ENCODE data around the gene EFHC1. TPM values are rescaled to one million over a fixed set of nuclear protein-coding genes. Genes with fewer than 3 reads are reported as not detected.

EFHC1 gene
- polyA plus RNA-seq, 1 experiment: 59.8 TPM

DNA sequence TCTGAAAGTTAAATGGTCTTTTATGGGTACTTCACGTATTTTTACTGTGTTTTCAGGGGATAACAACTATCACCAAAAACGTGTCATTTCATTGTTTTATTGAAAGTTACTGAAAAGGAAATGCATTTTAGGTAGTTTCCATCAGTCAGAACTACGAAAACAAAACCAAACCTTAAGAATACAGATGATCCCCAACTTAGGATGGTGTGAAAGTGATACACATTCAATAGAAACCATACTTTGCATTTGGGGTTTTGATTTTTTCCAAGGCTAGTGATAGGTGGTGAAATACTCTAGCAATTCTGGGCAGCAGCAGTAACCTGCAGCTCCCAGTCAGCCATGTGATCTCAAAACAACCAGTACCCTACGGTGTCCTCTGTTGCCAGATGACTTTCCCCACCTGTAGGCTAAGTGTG, 25.9 kb upstream of the EFHC1 start:
- Histone ChIP-seq H3K27ac (ENCODE audit: low read depth, low read length) (no peak overlapping the region), H3K27me3 (ENCODE audit: control insufficient read depth, insufficient read depth, low read length) (no peaks in the 10 kb centered on the region), H3K4me3 (ENCODE audit: low read depth, low read length) (no peak overlapping the region), H3K9me3 (ENCODE audit: control insufficient read depth, insufficient read depth, low read length) (no peaks in the 10 kb centered on the region)
- TF ChIP-seq, protein P1, sequence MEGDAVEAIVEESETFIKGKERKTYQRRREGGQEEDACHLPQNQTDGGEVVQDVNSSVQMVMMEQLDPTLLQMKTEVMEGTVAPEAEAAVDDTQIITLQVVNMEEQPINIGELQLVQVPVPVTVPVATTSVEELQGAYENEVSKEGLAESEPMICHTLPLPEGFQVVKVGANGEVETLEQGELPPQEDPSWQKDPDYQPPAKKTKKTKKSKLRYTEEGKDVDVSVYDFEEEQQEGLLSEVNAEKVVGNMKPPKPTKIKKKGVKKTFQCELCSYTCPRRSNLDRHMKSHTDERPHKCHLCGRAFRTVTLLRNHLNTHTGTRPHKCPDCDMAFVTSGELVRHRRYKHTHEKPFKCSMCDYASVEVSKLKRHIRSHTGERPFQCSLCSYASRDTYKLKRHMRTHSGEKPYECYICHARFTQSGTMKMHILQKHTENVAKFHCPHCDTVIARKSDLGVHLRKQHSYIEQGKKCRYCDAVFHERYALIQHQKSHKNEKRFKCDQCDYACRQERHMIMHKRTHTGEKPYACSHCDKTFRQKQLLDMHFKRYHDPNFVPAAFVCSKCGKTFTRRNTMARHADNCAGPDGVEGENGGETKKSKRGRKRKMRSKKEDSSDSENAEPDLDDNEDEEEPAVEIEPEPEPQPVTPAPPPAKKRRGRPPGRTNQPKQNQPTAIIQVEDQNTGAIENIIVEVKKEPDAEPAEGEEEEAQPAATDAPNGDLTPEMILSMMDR (IDR thresholded peaks at IDR 0.05; ENCODE audit: low read depth, low read length): no peak
- no peak for DNase-seq (ENCODE audit: low read depth, low spot score)
- ChIA-PET POLR2A (no interaction called here), CTCF (no interaction called here)

DNA sequence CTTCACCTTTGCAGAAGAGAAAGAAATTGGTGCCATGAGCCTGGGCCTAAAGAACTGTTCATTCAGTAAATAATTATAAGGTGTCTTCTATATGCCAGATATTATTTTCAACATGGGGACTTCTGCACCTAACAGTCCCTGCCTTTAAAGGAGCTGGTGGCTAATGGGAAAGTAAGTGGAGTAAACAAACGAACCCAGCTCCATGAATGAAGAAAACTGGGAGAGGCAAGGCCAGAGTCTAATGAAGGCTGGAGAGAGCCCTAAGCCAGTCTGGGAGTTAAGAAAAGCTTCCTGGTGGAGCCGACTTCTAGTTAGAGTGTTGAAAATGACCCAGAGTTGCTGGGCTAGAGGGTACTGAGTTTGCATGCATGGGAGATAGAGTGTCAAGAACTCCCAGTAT, 24.2 kb upstream of the EFHC1 start:
- ChIA-PET POLR2A (no interaction called here), CTCF (interaction anchor here (0.8 to 10.9 kb wide), 2 partner anchors 110 to 256 kb away, joined by 4 to 214 read pairs; partner anchors contain the start of gene MCM3)
- no peak for DNase-seq (ENCODE audit: low read depth, low spot score)
- no peaks in the 10 kb centered on the region for H3K9me3 ChIP-seq (ENCODE audit: control insufficient read depth, insufficient read depth, low read length)
- no peak overlapping the region for H3K4me3 ChIP-seq (ENCODE audit: low read depth, low read length)
- H3K27me3 ChIP-seq (ENCODE audit: control insufficient read depth, insufficient read depth, low read length): no peaks in the 10 kb centered on the region
- H3K27ac ChIP-seq (ENCODE audit: low read depth, low read length): no peak overlapping the region
- TF ChIP-seq, protein P1 (IDR thresholded peaks at IDR 0.05; ENCODE audit: low read depth, low read length): no peak

DNA sequence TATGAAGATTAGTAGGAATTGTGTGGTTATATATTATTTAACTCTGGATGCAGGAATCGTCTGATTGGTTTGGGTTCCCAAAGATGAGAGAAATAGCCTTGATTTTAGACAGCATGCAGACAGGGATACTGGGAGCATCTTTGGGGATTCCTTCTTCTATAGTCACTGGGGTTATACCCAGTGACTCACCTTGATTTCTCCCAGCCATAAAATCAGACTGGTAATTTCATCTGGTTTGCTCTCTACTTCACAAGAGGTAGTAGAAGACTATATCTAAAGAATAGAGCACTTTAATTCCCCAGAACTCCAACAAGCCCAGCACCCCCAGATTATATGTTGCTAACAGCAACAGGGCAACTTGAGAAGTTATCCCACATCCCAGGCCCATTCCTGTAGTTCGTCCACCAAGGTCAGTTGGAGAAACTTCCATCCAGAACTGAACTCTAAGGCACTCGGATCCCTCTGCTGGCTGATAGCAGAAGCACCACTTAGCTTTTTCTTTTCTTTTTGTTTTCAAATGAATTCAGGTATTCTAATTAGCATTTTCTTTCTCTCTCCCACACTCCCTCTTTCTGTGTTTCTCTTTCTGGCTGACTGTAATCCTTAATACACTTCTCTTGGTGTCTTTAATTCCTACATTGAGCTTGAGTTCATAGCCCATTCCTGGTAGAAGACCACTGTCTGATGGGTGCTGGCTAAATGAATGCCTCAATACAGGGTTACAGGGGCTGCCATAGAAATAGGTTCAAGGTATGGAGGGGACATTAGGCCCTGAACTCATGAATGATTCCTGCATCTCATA, 20.4 kb upstream of the EFHC1 start:
- DNase-seq (ENCODE audit: low read depth, low spot score): no peak
- H3K9me3 ChIP-seq (ENCODE audit: control insufficient read depth, insufficient read depth, low read length): no peaks in the 10 kb centered on the region; the same call in 1 of the 2 replicates
- no peak overlapping the region for H3K4me3 ChIP-seq (ENCODE audit: low read depth, low read length)
- no peak overlapping the region for H3K27ac ChIP-seq (ENCODE audit: low read depth, low read length)
- POLR2A ChIA-PET: interaction anchor here (0.6 to 1.0 kb wide), 2 partner anchors 38 to 243 kb away, joined by 3 to 4 read pairs; partner anchors contain the start of gene PAQR8
- TF ChIP-seq, protein P1 (IDR thresholded peaks at IDR 0.05; ENCODE audit: low read depth, low read length): peak; percentile 95
- CTCF ChIA-PET: interaction anchor here (0.5 to 10.9 kb wide), 46 partner anchors 9 to 472 kb away, joined by 3 to 214 read pairs (median 4); partner anchors contain the start of gene MCM3
- H3K27me3 ChIP-seq (ENCODE audit: control insufficient read depth, insufficient read depth, low read length): no peaks in the 10 kb centered on the region

DNA sequence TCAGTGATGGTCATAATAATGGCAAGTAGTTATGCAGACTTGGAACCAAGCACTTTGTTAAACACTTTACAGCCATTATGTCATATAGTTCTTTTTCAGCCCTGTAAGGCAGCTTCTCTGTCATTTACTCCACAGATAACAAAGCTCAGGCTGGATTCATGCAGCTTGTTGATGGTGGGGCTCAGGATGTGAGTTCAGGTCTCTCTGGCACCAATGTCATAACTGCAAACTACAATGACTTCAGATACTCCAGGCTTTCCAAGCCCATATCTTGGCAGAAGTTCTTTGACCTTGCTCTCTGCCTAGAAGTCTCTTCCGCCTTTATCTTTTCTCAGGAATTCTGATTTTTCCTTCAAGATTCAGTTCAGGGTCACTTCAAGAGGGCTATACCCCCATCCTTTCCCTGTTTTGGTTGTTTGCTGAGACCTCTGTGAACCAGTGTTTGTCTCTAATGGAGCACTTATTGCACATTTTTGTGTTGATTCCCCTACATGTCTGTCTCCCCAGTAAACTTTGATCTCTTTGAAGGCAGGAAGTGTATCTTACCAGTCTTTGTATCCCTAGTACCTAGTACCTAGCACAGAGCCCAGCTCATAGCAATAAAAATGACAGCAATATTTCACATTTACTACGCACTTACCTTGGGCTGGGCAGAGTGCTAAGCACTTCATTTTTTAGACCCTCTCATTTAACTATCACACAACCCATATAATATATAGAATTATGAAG, 19.7 kb upstream of the EFHC1 start:
- Histone ChIP-seq H3K4me3 (ENCODE audit: low read depth, low read length) (no peak overlapping the region), H3K27me3 (ENCODE audit: control insufficient read depth, insufficient read depth, low read length) (no peaks in the 10 kb centered on the region), H3K9me3 (ENCODE audit: control insufficient read depth, insufficient read depth, low read length) (no peaks in the 10 kb centered on the region; the same call in 1 of the 2 replicates), H3K27ac (ENCODE audit: low read depth, low read length) (no peak overlapping the region)
- DNase-seq (ENCODE audit: low read depth, low spot score): no peak
- ChIA-PET POLR2A (interaction anchor here (0.6 kb wide), 1 partner anchor 244 kb away, joined by 3 read pairs; no protein-coding TSS in a partner anchor), CTCF (interaction anchor here (0.5 to 10.9 kb wide), 41 partner anchors 9 to 472 kb away, joined by 3 to 214 read pairs (median 4); partner anchors contain the start of genes MCM3 and PAQR8)
- TF ChIP-seq, protein P1 (IDR thresholded peaks at IDR 0.05; ENCODE audit: low read depth, low read length): no peak

Measured in AG04450 (cell line).